Measurements from ENCODE around the gene GRID2. TPM values are rescaled to one million over a fixed set of nuclear protein-coding genes. Genes with fewer than 3 reads are reported as not detected.

The GRID2 gene
- polyA plus RNA-seq, 3 donors, result not detected

- no peak overlapping the region for H3K27ac ChIP-seq (ENCODE audit: low read depth, low read length)
Observed at GRCh38 chr4:93183576-93183975, 879.8 kb downstream of the GRID2 start.

GRCh38 chr4:93184053-93184452, 880.3 kb downstream of the GRID2 start:
- 46 to 74% (median 64%) methylated on average over 2 of the region's 2 CpGs for WGBS, 3 donors

DNA sequence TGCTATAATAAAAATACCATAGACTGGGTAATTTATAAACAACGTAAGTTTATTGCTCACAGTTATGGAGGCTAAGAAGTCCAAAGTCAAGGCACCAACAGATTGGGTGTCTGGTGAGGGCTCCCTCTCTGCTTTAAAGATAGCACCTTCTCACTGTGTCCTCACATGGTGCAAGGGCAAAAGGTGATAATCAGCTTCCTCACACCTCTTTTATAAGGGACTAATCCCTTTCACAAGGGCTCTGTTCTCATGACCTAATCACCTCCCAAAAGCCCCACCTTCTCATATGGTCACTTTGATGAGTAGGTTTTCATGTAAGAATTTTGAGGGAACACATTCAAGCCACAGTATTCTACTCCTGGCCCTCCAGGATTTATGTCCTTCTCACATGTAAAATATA, 883.1 kb downstream of the GRID2 start:
- no peak overlapping the region for H3K27ac ChIP-seq (ENCODE audit: low read depth, low read length)
- WGBS, 3 donors, result 91 to 95% (median 95%) methylated on average over 1 of the region's 1 CpG

More at GRCh38 chr4:93184053-93184452, 880.3 kb downstream of the GRID2 start:
- H3K27ac ChIP-seq (ENCODE audit: low read depth, low read length), result no peak overlapping the region

DNA sequence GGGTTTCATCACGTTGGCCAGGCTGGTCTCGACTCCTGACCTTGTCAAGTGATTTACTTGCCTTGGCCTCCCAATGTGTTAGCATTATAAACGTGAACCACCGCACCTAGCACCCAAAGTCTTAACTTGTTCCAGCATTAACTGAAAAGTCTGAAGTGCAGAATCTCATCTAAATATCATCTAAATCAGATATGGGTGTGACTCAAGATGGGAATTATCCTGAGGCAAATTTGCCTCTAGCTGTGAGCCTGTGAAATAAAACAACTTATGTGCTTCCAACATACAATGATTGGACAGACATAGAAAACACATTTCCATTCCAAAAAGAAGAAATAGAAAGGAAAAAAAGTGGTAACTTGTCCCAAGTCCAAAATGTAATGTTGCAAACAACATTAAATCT, 883.7 kb downstream of the GRID2 start:
- no peak overlapping the region for H3K27ac ChIP-seq (ENCODE audit: low read depth, low read length)
- 76 to 85% (median 83%) methylated on average over 4 of the region's 4 CpGs for WGBS, 3 donors

DNA sequence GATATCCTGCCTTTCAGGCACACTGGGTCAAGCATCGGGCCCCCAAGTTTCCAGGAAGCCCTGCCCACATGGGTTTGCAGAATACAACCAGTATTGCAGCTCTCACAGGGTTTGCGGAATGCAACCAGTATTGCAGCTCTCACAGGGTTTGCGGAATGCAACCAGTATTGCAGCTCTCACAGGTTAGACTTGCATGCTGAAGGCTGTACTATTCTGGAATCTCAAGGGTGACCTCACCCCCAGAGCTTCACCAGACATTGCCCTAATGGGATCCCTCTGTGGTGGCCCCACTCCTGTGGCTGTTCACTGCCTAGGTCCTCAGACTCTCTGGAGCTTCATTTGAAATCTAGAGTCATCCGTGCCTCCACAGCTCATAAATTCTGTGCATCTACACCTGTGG, 884.1 kb downstream of the GRID2 start:
- no peak overlapping the region for H3K27ac ChIP-seq (ENCODE audit: low read depth, low read length)
- WGBS, 3 donors, result 88 to 92% (median 89%) methylated on average over 4 of the region's 4 CpGs

DNA sequence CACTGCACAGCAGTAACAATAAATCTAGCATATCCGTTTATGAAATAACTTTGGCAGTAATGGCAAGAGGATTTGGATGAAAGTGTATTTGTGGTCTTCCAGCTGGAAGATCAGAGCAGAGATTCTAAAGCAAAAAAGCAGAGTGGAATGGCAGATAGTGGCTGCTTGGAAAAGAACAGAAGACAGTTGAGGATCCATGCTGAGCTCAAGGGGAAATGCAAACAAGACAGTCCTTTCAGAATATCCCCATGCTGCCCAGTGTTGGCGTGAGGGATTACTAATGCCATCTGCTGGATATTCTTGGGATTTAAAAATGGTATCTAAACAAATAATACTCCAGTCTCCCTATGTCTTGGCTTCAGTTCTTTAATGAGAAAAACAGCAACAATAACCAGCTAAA, 895.7 kb downstream of the GRID2 start:
- H3K27ac ChIP-seq (ENCODE audit: low read depth, low read length), result no peak overlapping the region
- 31 to 41% (median 33%) methylated on average over 2 of the region's 2 CpGs for WGBS, 3 donors

DNA sequence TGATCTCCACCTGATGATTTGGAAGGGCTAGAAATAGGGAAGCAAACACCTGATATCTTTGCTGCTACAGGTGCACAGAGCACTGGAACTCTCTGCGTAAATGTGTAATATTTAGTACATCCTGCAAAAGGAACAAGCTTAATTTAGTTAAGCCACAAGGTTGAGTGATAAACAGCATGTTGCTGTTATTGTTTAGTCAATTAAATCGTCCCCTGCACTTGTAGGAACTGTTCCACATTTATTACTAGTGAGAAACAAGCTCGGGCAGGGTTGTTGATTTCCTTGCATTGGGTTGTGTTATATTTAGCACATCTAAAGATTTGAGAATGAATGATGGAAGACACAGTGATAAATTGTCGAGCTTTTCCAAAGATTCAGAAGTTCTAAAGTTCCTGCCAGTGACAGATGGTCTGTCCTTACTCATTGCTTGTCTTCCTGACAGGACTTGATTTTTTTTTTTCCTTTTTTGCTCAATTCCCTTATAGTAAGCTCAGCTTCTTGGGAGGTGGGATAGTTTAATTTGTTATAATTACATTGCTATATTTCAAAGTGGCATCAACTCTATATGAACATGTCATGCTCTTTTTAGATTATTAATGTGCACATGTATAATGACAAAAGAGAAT, 897.8 kb downstream of the GRID2 start:
- WGBS, 3 donors, result 47 to 53% (median 53%) methylated on average over 4 of the region's 4 CpGs
- no peak overlapping the region for H3K27ac ChIP-seq (ENCODE audit: low read depth, low read length)

- H3K27ac ChIP-seq (ENCODE audit: low read depth, low read length), result no peak overlapping the region
- 65 to 87% (median 69%) methylated on average over 4 of the region's 4 CpGs for WGBS, 3 donors
Observed at GRCh38 chr4:93203708-93204107, 899.9 kb downstream of the GRID2 start.

GRCh38 chr4:93212250-93212649, 908.5 kb downstream of the GRID2 start:
- 70 to 88% (median 85%) methylated on average over 3 of the region's 3 CpGs for WGBS, 3 donors
- no peak overlapping the region for H3K27ac ChIP-seq (ENCODE audit: low read depth, low read length)

DNA sequence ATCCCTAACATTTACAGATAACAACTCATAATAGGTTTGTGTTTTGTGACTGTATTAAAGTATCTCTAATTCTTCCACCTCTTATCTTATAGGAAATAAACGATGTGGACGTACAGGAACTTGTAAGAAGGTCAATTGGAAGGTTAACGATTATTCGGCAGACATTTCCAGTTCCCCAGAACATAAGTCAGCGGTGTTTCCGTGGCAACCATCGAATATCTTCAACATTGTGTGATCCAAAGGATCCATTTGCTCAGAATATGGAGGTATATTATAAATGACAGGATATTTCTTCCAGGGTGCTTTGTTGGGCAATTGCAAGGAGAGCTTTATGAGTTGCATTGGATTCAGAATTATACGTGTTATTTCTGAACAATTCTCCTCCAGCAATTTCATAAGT, 912.9 kb downstream of the GRID2 start:
- 75 to 82% (median 76%) methylated on average over 8 of the region's 8 CpGs for WGBS, 3 donors

DNA sequence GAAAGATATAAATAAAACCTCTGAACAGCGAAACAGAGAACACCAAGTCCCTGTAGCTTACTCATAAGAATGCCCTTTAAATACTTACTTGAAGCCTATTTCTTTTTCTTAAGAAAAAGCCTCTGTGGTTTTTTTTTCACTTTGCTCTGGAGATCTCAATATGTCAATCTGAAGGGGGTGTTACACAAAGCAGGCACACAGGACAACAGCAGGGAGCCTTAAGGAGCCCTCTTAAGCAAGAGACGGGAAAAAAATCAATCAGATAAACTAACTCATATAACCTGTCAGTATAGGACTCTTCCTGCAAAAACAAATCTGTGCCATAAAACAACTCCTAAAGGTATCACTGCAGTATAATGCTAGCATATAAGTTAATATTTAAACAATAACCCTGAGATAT, 913.7 kb downstream of the GRID2 start:
- 62 to 83% (median 73%) methylated on average over 2 of the region's 2 CpGs for WGBS, 3 donors
- H3K27ac ChIP-seq (ENCODE audit: low read depth, low read length), result no peak overlapping the region

More for the DNA sequence above, 912.9 kb downstream of the GRID2 start:
- no peak overlapping the region for H3K27ac ChIP-seq (ENCODE audit: low read depth, low read length)

- H3K27ac ChIP-seq (ENCODE audit: low read depth, low read length), result no peak overlapping the region
- WGBS, 3 donors, result 80 to 86% (median 86%) methylated on average over 8 of the region's 8 CpGs
Observed at GRCh38 chr4:93221771-93222170, 918.0 kb downstream of the GRID2 start.

- 65 to 72% (median 69%) methylated on average over 3 of the region's 3 CpGs for WGBS, 3 donors
Observed at GRCh38 chr4:93228021-93228420, 924.3 kb downstream of the GRID2 start.

DNA sequence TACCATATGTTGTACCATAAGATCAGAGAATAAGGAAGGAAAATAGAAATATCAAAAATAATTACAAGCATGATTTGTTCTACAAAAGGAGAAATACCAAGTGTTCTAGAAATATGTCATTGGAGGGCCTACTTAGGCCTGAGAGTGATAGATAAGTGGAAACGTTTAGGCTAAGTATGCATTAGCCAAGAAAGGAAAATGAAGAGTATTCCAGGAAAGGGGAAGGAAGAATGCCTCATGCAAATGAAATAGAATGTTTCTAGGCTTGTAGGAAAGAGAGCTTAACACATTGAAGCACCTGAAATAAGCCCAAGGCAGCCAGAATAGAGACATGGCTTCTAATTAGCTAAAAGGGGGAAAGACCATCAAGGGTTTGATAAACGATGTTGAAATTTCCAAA, 929.1 kb downstream of the GRID2 start:
- 59 to 68% (median 60%) methylated on average over 2 of the region's 2 CpGs for WGBS, 3 donors
- no peak overlapping the region for H3K27ac ChIP-seq (ENCODE audit: low read depth, low read length)

More at GRCh38 chr4:93228021-93228420, 924.3 kb downstream of the GRID2 start:
- no peak overlapping the region for H3K27ac ChIP-seq (ENCODE audit: low read depth, low read length)

DNA sequence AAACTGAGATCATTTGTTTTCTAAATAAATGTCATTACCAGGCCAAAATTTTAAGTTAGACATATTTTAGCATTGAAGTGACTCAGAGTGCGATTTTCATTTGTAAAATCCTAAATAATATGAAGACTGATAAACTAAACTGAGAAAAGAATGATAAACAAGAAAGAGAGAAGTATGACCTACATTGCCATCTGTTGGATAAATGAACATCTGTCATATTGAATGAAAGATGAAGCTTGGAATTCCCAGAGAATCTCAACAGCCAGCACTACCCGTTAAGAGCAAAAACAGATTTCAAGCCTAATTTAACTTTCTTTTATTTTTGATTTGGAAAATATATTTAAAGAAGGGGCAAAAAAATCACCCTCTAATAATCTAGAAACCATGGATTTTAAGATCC, 933.8 kb downstream of the GRID2 start:
- H3K27ac ChIP-seq (ENCODE audit: low read depth, low read length), result no peak overlapping the region
- 75 to 80% (median 80%) methylated on average over 2 of the region's 2 CpGs for WGBS, 3 donors

- no peak overlapping the region for H3K27ac ChIP-seq (ENCODE audit: low read depth, low read length)
- WGBS, 3 donors, result 91 to 93% (median 92%) methylated on average over 2 of the region's 2 CpGs
Observed at GRCh38 chr4:93243262-93243661, 939.5 kb downstream of the GRID2 start.

- H3K27ac ChIP-seq (ENCODE audit: low read depth, low read length), result no peak overlapping the region
- WGBS, 3 donors, result 91 to 95% (median 92%) methylated on average over 3 of the region's 3 CpGs
Observed at GRCh38 chr4:93261207-93261606, 957.4 kb downstream of the GRID2 start.

- WGBS, 3 donors, result 47 to 89% (median 51%) methylated on average over 1 of the region's 1 CpG
- H3K27ac ChIP-seq (ENCODE audit: low read depth, low read length), result no peak overlapping the region
Observed at GRCh38 chr4:93263166-93263565, 959.4 kb downstream of the GRID2 start.

DNA sequence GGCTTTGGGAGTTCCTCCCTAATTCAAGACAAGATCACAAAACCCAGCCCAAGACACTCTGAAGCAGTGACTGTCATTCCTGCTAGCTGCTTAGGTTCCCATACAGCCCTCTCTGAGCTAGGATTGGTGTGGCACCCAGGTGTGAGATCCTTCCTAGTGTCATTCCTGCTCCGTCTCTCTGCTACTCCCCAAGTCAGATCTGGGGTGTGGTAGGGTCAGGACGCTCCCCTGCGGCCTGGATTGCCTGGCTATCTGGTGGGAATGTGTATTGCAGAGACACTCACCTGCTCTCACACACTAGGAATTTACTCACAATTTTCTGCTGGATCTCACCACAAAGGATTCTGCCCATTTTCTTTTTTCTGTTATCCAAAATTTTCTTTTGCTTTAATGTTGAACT, 964.0 kb downstream of the GRID2 start:
- 91 to 97% (median 95%) methylated on average over 3 of the region's 3 CpGs for WGBS, 3 donors

GRCh38 chr4:93285346-93285745, 981.6 kb downstream of the GRID2 start:
- H3K27ac ChIP-seq (ENCODE audit: low read depth, low read length), result no peak overlapping the region

More for the DNA sequence above, 964.0 kb downstream of the GRID2 start:
- no peak overlapping the region for H3K27ac ChIP-seq (ENCODE audit: low read depth, low read length)

GRCh38 chr4:93289241-93289640, 985.5 kb downstream of the GRID2 start:
- no peak overlapping the region for H3K27ac ChIP-seq (ENCODE audit: low read depth, low read length)
- 88 to 95% (median 94%) methylated on average over 2 of the region's 2 CpGs for WGBS, 3 donors

Data from adipose tissue (tissue), 3 donors.